Fibroblast of lung (primary cell): ENCODE data around the gene RAB6A. TPM values are rescaled to one million over a fixed set of nuclear protein-coding genes. Genes with fewer than 3 reads are reported as not detected.
A peak's percentile ranks its signal among the peaks of the same experiment; 100 is the strongest.

Source experiments
- DNase-seq, 2 donors: peaks; one replicate each; pipeline versions ENCODE4 v3.0.0 to v3.0.0-alpha.2; 2010; ENCODE audit warnings: low read depth in 2 of 2
- H2AFZ ChIP-seq: 2 replicates; pipeline ENCODE4 v1.5.1; 2012; ENCODE audit warnings: low read length, control low read depth, inconsistent platforms
- H3K27ac ChIP-seq: 2 replicates; pipeline ENCODE4 v1.5.1; 2011; ENCODE audit warnings: low read length, control low read depth; ENCODE audit not compliant: insufficient read depth
- H3K27me3 ChIP-seq: 2 replicates; pipeline ENCODE4 v1.5.1; 2011; ENCODE audit warnings: mild to moderate bottlenecking, low read length; ENCODE audit not compliant: control insufficient read depth, insufficient read depth
- H3K36me3 ChIP-seq: 2 replicates; pipeline ENCODE4 v1.5.1; 2011; ENCODE audit warnings: low read length; ENCODE audit not compliant: control insufficient read depth, insufficient read depth
- H3K4me1 ChIP-seq: 2 replicates; pipeline ENCODE4 v1.5.1; 2011; ENCODE audit warnings: low read length; ENCODE audit not compliant: control insufficient read depth, insufficient read depth; ENCODE audit errors: extremely low read depth
- H3K4me2 ChIP-seq: 2 replicates; pipeline ENCODE4 v1.5.1; 2011; ENCODE audit warnings: low read length, control low read depth; ENCODE audit not compliant: insufficient read depth; ENCODE audit errors: extremely low read depth
- H3K4me3 ChIP-seq, 4 experiments: fragments of 200-600 bp in 1 of 4; sonication (generic) in 1 of 4; replicated peaks in 1 of 4; 2 replicates each; pipeline ENCODE4 v1.5.1; 2011 to 2016; ENCODE audit warnings: low read length in 4 of 4, low read depth in 3 of 4, mild to moderate bottlenecking in 3 of 4, control low read depth in 2 of 4, inconsistent platforms in 1 of 4, mixed read lengths in 1 of 4; ENCODE audit not compliant: insufficient read depth in 1 of 4; ENCODE audit errors: control extremely low read depth in 1 of 4
- H3K79me2 ChIP-seq: 2 replicates; pipeline ENCODE4 v1.5.1; 2012; ENCODE audit warnings: mild to moderate bottlenecking, low read length, inconsistent platforms; ENCODE audit not compliant: control insufficient read depth, insufficient read depth
- H3K9ac ChIP-seq: 2 replicates; pipeline ENCODE4 v1.5.1; 2011; ENCODE audit warnings: mild to moderate bottlenecking, low read length, control low read depth; ENCODE audit not compliant: insufficient read depth
- H3K9me3 ChIP-seq: 2 replicates; pipeline ENCODE4 v1.5.1; 2012; ENCODE audit warnings: low read depth, low read length; ENCODE audit not compliant: control insufficient read depth, insufficient read depth
- H4K20me1 ChIP-seq: 2 replicates; pipeline ENCODE4 v1.5.1; 2011; ENCODE audit warnings: low read length; ENCODE audit not compliant: control insufficient read depth, insufficient read depth; ENCODE audit errors: extremely low read depth
- EZH2 ChIP-seq: IDR thresholded peaks from 2 replicates; pipeline ENCODE4 v1.5.1; 2012; ENCODE audit warnings: low read length, control low read depth, mild to moderate bottlenecking; ENCODE audit errors: missing control alignments
- polyA plus RNA-seq, 2 donors: library from polyadenylated mRNA; depleted of rRNA in 1 of 2; stranded (reverse) in 1 of 2; unstranded in 1 of 2; fragments of >200 nt; gene quantifications; 2 replicates each; pipeline ENCODE4 v1.2.1, GENCODE V29; 2011 to 2012; ENCODE audit warnings: missing spikeins in 1 of 2
- total RNA-seq: library from RNA; depleted of rRNA; stranded (reverse); fragments of >200 nt; gene quantifications from 2 replicates; pipeline ENCODE4 v1.2.1, GENCODE V29; 2014
- TF ChIP-seq, protein P1 (sequence below), 2 donors: IDR thresholded peaks in 1 of 2; conservative IDR thresholded peaks in 1 of 2; 1 replicate in 1 of 2; 2 replicates in 1 of 2; pipeline ENCODE4 v1.5.1; 2011 to 2012; ENCODE audit warnings: low read length in 2 of 2, control low read depth in 1 of 2, inconsistent platforms in 1 of 2, low read depth in 1 of 2, mild to moderate bottlenecking in 1 of 2

Gene RAB6A
- total and polyA plus RNA-seq, 2 donors (not counting 1 experiment from before 2014, with no cell fraction given), result 103 to 255 TPM

DNA sequence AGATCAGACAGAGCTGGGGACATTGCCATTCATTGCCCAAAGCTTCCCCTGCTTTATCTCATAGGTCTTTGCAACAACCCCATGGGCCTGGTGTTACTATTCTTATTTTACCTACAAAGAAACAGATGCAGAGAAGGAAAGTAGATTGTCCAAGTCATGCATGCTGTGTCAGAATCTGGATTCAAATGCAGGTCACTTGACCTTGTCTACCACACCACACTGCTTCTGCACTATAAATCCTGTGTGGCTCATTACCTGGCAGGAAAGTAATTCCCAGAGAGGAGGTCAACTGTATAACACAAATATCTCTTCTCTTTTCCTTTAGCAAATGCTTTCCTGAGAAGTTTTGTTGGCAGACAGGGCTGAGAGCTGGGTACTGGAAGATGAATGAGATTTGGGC lies 96.0 kb downstream of the RAB6A start:
- Histone ChIP-seq H3K4me2 (no peak overlapping the region), H4K20me1 (no peaks in the 10 kb centered on the region), H3K27ac (no peak overlapping the region), H3K9me3 (no peaks in the 10 kb centered on the region), H3K4me3 (no peak overlapping the region), H3K36me3 (no peaks in the 10 kb centered on the region), H3K4me1 (no peaks in the 10 kb centered on the region), H3K79me2 (no peaks in the 10 kb centered on the region), H3K9ac (no peak overlapping the region), H2AFZ (no peak overlapping the region), H3K27me3 (no peaks in the 10 kb centered on the region)
- TF ChIP-seq, protein P1, sequence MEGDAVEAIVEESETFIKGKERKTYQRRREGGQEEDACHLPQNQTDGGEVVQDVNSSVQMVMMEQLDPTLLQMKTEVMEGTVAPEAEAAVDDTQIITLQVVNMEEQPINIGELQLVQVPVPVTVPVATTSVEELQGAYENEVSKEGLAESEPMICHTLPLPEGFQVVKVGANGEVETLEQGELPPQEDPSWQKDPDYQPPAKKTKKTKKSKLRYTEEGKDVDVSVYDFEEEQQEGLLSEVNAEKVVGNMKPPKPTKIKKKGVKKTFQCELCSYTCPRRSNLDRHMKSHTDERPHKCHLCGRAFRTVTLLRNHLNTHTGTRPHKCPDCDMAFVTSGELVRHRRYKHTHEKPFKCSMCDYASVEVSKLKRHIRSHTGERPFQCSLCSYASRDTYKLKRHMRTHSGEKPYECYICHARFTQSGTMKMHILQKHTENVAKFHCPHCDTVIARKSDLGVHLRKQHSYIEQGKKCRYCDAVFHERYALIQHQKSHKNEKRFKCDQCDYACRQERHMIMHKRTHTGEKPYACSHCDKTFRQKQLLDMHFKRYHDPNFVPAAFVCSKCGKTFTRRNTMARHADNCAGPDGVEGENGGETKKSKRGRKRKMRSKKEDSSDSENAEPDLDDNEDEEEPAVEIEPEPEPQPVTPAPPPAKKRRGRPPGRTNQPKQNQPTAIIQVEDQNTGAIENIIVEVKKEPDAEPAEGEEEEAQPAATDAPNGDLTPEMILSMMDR (conservative IDR thresholded peaks at IDR 0.05 in 1 of 2, IDR thresholded peaks at IDR 0.05 in 1 of 2; ENCODE audit: low read depth in 1 of 2, low read length in 2 of 2), result no peak
- no peak for TF ChIP-seq EZH2
- DNase-seq, result no peak

DNA sequence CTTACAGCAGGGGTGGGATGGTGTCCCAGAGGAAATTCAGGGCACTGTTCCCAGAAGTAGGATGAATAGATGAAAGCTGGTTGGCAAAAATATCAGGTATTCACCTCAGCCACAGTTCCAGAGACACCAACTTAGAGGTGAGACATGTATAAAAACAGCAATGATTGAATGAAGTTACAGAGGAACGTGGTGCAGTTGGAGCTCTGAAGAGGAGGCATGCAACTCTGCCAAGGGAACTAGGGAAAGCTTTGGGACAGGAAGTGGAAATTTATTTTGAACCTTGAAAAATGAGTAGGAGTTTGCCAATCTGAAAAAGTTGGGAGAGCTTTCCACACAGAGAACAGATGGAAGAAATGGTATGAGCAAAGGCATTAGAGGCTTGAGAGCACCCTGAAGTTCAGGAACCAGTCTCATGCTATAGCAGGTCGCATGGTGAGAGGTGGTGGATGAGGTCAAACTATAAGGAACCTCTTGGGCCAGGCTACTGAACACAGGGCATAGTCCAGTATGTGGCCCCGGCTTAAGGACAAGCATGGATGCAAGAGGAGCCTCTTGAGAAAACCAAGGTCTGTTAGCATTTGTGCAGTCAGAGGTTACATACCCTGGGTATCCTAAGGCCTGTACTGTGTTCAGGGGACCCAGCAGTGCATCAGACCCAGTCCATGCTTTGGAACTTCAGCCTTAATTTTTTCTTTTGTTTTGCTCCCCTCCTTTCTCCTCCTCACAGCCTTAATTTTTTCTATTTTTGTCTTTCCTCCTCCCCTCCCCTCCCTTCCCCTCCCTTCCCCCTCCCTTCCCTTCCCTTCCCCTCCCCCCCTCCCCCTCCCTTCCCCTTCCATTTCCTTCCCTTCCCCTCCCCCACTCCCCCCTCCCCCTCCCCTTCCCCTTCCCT lies 97.0 kb downstream of the RAB6A start:
- no peaks in the 10 kb centered on the region for H3K36me3 ChIP-seq
- no peak overlapping the region for H3K27ac ChIP-seq
- H3K4me1 ChIP-seq, result no peaks in the 10 kb centered on the region
- no peaks in the 10 kb centered on the region for H3K79me2 ChIP-seq
- no peaks in the 10 kb centered on the region for H3K27me3 ChIP-seq
- H4K20me1 ChIP-seq, result no peaks in the 10 kb centered on the region
- no peak overlapping the region for H3K9ac ChIP-seq
- no peak overlapping the region for H3K4me3 ChIP-seq
- no peak overlapping the region for H3K4me2 ChIP-seq
- no peak overlapping the region for H2AFZ ChIP-seq
- no peak for DNase-seq
- H3K9me3 ChIP-seq, result no peaks in the 10 kb centered on the region
- TF ChIP-seq, protein P1 (conservative IDR thresholded peaks at IDR 0.05 in 1 of 2, IDR thresholded peaks at IDR 0.05 in 1 of 2; ENCODE audit: low read depth in 1 of 2, low read length in 2 of 2), result no peak
- no peak for TF ChIP-seq EZH2

DNA sequence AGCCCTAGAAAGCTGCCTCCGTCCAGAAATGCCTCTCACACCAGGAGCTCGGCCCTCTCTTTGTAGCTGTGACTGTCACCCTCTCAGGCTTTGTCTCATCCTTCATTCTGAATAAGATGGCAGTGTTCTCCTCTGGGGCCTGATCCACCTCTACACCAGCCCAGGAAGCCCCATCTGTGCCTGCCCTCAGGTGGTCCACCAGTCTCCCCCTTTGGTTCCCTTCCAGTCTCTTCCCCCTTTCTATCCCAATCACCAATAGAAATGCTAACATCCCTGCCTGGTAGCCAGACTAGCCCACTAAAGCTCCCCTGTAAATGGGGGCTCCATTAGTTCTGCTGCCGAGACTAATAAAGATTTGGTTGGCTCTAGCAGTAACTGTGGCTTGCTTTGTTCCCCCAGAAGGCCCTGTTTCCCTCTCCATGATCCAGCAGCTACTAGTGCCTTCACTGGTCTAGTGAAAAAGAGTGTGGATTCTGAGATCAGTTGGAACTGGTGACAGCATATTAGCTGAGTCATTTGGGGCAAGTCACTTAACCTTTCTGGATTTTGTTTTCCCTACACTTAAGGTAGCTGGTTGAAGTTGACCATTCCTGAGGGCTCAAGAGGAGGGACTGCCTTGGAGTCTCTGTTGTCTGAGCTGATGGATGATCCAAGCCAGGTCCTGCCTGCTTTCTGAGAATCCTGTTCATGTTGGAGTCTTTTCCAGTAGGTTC lies 98.3 kb downstream of the RAB6A start:
- H3K4me2 ChIP-seq, result no peak overlapping the region
- no peaks in the 10 kb centered on the region for H3K79me2 ChIP-seq
- no peaks in the 10 kb centered on the region for H3K9me3 ChIP-seq
- H4K20me1 ChIP-seq, result no peaks in the 10 kb centered on the region
- no peaks in the 10 kb centered on the region for H3K36me3 ChIP-seq
- no peak overlapping the region for H3K9ac ChIP-seq
- H3K4me1 ChIP-seq, result no peaks in the 10 kb centered on the region
- H3K27ac ChIP-seq, result no peak overlapping the region
- TF ChIP-seq, protein P1 (conservative IDR thresholded peaks at IDR 0.05 in 1 of 2, IDR thresholded peaks at IDR 0.05 in 1 of 2; ENCODE audit: low read depth in 1 of 2, low read length in 2 of 2), result no peak
- TF ChIP-seq EZH2, result no peak
- no peaks in the 10 kb centered on the region for H3K27me3 ChIP-seq
- H2AFZ ChIP-seq, result no peak overlapping the region
- H3K4me3 ChIP-seq, result no peak overlapping the region
- DNase-seq, result peak in 1 of 2 donors; percentile 30
